NCI-H460 (cell line): ENCODE measurements around the gene ZNF419. TPM values are rescaled to one million over a fixed set of nuclear protein-coding genes. Genes with fewer than 3 reads are reported as not detected.
"Not testable (repeated sequence)": the region's sequence is repeated elsewhere in the genome, so short reads cannot be mapped to it uniquely, and the experiment has no call there.

Experiments used
- DNase-seq: peaks from one replicate; pipeline ENCODE4 v3.0.0-alpha.2; 2016; ENCODE audit warnings: low read depth; ENCODE audit errors: extremely low read depth
- polyA plus RNA-seq: library from polyadenylated mRNA; depleted of rRNA; stranded (reverse); fragments of >200 nt; gene quantifications from 2 replicates; pipeline ENCODE4 v1.2.3, GENCODE V29; 2014; cell fraction: nucleus; rRNA removed
- total RNA-seq: library from RNA; depleted of rRNA; stranded (reverse); fragments of >200 nt; shearing (Covaris generic); gene quantifications from 2 replicates; pipeline ENCODE4 v1.2.3, GENCODE V29; 2014; rRNA removed

The ZNF419 gene
- 10.7 and 16.1 TPM in 2 replicates for total RNA-seq
- polyA plus RNA-seq, result 14.1 and 14.3 TPM in 2 replicates

- peak; percentile 72 for DNase-seq
Observed at GRCh38 chr19:57487477-57488298, at the start of gene ZNF419. Gene ZNF419, plus strand, starts transcription at chr19:57487750. Its CDS starts 201 bp downstream, at chr19:57487951.

GRCh38 chr19:57437931-57438330 is 49.6 kb upstream of the ZNF419 start:
- DNase-seq, result no peak

GRCh38 chr19:57438925-57439324 is 48.6 kb upstream of the ZNF419 start:
- no peak for DNase-seq

- no peak for DNase-seq
Observed at GRCh38 chr19:57441979-57442752, 45.4 kb upstream of the ZNF419 start.

GRCh38 chr19:57443121-57443696 is 44.3 kb upstream of the ZNF419 start:
- no peak for DNase-seq

GRCh38 chr19:57452307-57452706 is 35.2 kb upstream of the ZNF419 start:
- no peak for DNase-seq

- peak; percentile 31 for DNase-seq
Observed at GRCh38 chr19:57465680-57466381, 21.7 kb upstream of the ZNF419 start.

GRCh38 chr19:57466489-57466888 is 21.1 kb upstream of the ZNF419 start:
- DNase-seq, result no peak

GRCh38 chr19:57473646-57474045 is 13.9 kb upstream of the ZNF419 start:
- no peak for DNase-seq

- peak; percentile 86 for DNase-seq
Observed at GRCh38 chr19:57477191-57478008, 10.2 kb upstream of the ZNF419 start, which contains the start of gene ZNF772. Gene ZNF772, minus strand, starts transcription at chr19:57477566. Its CDS starts 257 bp downstream, at chr19:57477309.

GRCh38 chr19:57488299-57488644 is 722 bp downstream of the ZNF419 start:
- DNase-seq, result not testable (repeated sequence)

GRCh38 chr19:57499332-57499679 is 11.8 kb downstream of the ZNF419 start:
- not testable (repeated sequence) for DNase-seq

GRCh38 chr19:57499680-57500395 is 12.3 kb downstream of the ZNF419 start, which contains the start of gene ZNF773:
Gene ZNF773, plus strand, starts transcription at chr19:57499938. Its CDS starts 143 bp downstream, at chr19:57500081.
- not testable (repeated sequence) for DNase-seq

- not testable (repeated sequence) for DNase-seq
Observed at GRCh38 chr19:57500400-57500799, 12.8 kb downstream of the ZNF419 start.

GRCh38 chr19:57506163-57506562 is 18.6 kb downstream of the ZNF419 start:
- DNase-seq, result no peak

- no peak for DNase-seq
Observed at GRCh38 chr19:57511484-57511883, 23.9 kb downstream of the ZNF419 start.

GRCh38 chr19:57512845-57513244 is 25.3 kb downstream of the ZNF419 start:
- no peak for DNase-seq

GRCh38 chr19:57515255-57515654 is 27.7 kb downstream of the ZNF419 start:
- no peak for DNase-seq

GRCh38 chr19:57518021-57518420 is 30.5 kb downstream of the ZNF419 start:
- DNase-seq, result not testable (repeated sequence)
